Glomerular visceral epithelial cell (primary cell): ENCODE results near the gene PRR30.

ENCODE experiments used
- DNase-seq: peaks from one replicate; pipeline ENCODE4 v3.0.0-alpha.2; 2016; ENCODE audit errors: extremely low spot score

Gene PRR30

DNA sequence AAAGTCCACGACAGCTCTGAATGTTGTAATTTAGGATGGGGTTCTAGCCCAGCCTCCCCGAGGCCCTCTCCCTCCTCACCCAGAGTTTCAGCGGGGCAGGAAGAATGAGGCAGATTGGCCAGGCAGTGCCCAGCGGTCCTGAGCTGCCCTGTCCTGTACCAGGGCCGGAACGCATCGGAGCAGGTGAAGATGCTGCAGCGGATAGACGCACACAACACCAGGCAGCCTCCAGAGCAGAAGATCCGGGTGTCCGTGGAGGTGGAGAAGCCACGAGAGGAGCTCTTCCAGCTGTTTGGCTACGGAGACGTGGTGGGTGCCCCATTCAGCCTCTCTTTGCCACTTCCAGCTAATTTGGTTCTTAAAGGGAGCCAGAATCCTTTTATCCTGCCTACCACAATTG, 41.9 kb downstream of the PRR30 start:
- no peak for DNase-seq

DNA sequence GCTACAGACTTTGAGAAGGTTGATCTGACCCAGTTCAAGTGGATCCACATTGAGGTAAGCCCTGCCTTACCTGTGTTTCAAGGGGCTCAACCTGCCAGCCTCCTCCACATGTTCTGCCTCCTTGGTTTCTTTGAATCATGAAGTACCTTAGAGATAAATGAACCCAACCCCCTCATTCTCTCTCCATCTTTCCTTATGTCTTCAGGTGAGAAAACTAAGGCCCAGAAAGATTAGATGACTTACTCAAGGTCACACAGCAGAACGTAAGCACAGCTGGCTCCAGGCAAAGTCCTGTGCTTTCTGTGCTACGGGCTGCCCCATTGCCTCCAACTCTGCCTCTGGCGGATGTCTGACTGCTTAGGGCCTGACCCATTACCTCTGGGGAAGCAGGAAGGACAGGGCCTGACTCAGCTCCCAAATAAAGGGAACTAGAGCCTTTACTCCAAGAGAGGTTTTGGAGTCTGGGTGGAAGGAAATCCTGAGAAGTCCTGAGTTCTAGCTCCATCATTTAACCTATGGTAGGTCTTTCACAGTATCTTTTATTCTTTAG, 42.4 kb downstream of the PRR30 start:
- DNase-seq: no peak

DNA sequence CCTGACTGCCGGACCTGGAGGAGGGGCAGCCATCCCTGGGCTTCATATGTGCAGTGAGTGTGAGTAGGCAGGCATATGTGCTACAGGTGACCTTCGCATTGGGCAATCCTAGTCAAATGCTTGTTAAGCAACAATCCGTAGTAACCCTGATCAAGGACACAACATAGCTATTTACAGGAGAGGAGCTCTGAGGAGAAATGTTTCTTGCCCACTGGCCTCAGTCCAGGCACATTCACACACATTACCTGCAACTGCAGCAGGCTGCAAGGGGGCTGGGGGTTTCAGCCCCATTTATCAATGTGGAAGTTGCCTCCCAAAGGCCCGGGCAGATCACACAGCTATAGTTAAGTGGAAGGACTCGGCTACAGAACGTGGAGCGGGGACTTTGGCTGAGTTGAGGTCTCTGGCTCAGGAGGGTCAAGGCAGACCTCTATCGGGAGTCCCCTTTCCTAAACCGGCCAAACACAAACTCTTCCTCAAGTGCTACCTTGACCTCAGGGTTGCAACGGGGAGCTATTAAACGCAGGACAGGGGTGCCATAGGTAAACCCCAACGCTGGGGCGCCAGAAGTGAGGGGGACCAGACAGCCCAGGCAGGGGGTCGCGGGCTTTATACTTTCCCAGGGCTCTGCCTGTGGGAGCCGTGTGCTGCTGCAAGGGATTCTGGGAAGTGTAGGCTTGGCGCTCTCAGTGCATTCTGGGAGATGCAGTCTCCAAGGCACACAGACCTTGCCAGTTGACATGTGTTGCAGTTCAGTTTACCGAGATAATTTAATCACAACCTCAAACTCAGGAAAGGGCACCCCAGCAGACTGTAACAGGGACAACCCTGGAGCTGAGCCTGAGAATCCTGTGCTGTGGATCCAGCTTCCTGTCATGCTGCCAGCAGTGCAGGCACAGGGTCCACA, 43.2 kb downstream of the PRR30 start:
- DNase-seq: no peak

DNA sequence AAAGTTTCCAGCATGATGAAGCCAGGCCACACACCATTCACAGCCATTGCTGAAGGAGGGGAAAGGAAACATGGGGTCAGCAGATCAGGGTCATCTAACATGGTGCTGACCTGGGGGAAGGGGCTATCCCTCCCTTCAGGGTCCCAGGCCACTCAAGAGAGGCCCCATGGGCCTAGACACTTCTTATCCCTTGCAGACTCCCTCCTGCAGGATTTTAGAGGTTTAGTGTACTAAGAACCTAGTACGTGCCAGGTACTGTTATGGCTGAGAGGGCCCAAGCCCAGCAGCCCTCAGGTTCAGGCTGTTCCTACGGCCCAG, 43.8 kb downstream of the PRR30 start:
- DNase-seq: no peak

DNA sequence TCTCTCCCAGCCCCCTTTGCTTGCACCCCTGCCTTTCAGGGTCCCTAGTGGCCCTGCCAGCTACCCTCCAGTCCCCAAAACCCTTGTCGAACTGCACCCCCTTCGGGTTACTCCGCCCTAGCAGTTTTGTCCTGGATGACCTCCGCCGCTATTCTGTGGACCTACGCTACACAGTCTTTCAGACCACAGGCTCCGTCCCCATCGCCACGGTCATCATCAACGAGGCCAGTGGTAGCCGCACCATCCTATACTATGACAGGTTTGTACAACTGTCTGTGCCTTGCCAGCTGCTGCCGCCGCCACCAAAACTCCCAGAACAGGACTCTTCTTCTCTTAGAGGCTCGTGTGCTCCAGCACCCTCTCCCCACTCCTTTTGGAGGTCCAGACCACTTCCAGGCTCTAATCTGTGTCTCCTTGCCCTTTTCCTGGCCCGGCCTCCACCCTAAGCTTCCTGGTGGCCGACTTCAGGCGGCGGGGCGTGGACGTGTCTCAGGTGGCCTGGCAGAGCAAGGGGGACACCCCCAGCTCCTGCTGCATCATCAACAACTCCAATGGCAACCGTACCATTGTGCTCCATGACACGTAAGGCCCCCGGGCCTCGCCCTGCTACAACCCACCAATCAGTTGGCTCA, 44.7 kb downstream of the PRR30 start:
- no peak for DNase-seq

DNA sequence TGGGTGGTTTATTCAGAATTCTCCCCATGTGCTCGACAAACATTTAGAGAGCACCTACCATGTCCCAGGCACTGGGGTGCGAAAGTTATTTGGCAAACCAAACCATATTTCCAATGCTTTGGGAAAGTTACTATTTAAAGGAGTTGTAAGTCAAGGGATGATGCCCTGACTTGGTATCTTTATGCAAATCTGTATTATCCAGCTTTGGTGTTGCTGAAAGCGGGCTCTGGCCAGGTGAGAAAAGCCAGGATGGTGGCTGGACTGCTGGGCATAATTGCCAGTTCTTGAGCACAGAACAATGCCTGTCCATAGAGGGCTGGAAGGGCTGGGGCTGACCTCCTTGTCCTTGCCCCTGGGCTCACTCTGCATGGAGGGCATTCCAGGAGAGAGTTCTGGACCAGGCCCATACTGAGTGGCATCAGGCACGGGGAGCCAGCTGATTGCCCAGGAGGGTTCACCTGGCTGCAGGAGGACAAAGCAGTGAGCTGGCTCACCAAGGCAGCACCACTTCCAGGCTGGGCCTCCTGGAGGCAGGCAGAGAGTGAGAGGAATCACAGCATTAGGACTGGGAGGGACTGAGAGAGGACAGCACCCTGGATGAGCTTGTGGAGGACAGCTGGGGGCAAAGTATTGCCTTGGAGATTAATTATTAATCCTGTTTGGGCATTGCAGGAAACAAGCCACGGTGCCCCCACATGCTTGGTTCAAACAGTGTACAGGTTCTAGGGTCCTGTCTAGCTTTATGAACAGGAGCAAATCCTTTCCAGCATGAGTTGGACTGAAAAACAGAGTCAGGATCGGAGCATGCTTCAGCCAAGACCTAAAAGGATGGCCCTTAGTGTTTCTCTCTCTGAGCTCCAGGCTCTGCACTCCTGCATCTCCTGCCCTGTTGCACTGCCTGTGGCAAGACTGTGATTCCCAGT, 45.5 kb downstream of the PRR30 start:
- DNase-seq: no peak

DNA sequence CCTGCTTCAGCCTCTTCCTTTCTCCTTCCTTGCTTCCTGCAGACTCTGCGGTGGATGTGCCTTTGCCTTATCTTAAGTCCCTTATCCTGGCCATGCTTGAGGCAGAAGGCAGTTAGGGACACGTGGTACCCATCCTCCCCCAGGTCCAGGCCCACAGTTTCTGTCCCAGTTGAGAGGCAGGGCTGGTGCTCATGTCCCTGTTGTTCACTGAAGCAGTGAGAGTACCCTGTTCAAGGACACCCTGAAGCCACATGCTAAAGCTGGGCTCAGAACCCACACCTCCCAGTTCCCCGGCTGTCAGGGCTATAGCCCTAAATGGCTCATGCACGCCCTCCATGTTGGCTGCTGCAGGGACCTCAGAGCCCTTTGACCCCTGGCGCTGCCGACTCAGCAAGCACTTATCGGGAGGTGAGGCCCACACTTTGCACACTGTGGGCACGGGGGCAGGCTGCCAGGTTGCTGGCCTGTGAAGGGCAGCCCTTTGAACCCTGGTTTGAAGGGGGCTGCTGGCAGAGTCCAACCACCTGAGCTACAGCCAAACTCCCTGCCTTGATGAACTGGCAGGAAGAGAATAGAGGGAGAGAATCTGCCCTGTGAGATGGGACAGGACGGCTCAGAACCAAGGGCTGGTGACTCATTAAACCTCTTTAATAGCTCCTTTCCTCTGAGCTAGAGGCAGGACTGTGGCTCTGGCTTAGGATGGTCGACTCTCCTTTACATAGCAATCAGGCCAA, 46.3 kb downstream of the PRR30 start:
- DNase-seq: no peak

DNA sequence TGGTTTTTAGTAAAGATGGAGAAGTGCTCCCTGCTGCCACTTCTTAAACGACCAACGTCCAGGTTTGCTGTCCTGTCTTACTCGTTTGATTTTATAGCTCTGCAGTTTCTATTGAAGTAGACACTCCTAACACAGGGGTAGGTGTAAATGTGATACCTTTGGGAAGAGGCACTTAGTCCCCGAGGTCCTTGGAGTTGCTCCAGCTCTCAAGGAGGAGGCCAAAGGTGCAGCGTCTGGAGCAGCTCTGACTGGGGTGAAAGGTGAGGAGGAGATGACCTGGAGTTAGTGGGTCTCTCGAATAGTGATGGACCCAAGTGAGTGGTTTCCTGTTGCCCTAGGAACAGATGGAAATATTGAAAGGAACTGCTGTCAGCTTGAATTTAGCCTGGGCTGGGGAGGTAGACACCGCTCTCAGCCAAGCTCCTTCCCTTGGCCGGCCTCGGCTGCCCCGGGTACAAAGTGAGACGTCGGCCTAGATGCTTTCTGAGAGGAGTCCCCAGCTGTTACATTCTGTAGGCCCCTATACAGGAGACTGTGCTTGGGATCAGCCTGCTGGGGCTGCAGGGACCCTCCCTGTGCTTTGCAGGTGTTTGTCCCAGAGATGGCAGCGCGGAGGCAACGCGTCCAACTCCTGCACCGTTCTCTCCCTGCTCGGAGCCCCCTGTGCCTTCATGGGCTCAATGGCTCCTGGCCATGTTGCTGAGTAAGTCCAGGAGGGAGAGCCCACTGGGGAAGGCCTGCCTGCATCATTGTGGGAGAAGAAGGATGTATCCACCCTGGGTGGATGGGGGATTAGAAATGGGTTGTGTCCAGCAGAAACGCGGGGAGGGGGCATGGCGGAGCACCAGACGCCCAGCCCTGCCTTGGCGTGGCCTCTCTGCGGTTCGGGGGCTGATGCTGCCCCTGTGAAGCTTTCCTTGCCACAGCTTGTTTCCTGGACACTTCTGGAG, 47.2 kb downstream of the PRR30 start:
- DNase-seq: no peak

DNA sequence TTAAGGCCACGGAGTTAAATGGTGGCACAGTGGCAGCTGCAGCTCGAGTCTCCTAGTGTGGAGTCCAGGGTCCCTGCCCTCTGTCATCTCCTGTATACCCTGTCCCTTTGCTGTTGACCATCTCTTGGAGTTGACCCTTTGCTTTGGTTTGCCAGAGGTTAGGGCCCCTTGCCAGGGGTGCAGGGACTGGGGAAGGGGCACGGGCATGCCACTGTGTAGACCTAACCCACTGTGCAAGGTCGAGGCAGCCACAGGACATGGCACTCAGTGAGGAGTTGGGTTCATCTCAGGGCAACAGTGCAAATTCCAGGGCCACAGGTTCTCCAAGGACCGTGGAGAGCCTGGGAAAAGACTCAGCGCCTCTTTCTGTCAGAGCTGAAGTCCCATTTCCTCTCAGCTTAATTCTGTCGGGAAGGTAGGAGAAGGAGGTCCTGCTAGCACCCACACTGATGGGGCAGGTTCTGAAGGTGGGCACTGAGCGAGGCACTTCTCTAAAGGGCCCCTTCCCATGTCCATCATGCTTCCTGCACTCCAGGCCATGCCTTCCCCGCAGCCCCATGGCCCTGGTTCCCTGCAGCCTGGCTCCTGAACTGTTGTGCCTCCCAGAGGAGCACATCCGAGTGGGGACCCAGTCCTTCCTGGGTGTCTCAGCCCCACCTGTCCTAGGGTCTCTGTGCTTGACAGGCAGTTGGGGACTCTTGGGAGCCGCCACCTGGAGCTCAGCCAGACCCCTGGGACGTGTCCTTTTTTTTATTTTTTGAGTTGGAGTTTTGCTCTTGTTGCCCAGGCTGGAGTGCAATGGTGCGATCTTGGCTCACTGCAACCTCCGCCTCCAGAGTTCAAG, 49.9 kb downstream of the PRR30 start:
- DNase-seq: no peak

DNA sequence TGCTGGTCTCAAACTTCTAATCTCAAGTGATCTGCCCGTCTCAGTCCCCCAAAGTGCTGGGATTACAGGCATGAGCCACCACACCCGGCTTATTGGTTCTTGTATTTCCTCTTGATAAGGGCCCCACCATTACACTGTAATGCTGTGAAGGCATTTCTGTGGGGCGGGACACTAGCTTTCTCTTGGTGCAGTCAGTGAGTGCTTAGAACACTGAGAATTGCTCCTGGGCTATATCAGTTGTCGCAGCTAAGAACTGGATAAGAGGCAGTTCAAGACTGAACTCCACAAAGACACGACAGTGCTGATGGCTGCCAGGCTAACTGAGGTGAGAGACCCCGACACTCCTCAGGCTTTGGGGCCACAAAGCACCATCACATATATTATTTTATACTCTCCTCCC, 50.6 kb downstream of the PRR30 start:
- no peak for DNase-seq

DNA sequence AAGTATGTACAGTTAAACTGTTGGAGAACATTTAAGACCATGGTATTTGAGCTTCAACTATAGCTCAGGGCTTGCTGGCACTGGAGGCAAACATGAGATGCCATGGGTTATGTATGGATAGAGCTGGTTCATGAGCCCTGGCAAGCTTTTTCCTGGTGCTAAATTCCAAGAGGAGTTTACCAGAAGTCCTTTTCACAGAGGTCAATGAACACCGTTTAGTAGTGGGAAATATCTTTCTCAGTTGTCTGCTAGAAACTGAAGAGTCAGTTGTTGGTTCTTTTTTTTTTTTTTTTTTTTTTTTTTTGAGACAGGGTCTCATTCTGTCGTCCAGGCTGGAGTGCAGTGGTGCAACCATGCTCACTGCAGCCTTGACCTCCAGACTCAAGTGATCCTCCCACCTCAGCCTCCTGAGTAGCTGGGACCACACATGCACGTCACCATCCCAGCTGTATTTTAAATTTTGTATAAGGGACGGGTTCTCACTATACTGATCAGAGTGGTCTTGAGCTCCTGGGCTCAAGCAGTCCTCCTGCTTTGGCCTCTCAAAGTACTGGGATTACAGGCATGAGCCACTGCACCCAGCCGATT, 51.3 kb downstream of the PRR30 start:
- no peak for DNase-seq
